ENCODE data around the gene RESP18. TPM values are rescaled to one million over a fixed set of nuclear protein-coding genes. Genes with fewer than 3 reads are reported as not detected.

RESP18 gene
- not detected for total RNA-seq (2021; ENCODE audit: unreplicated experiment)
- not detected in 2 replicates for polyA plus RNA-seq (2012)
- not detected for Bru-seq, nascent RNA
- BruChase-seq, experiment 1, labeled RNA remaining after a 6-hour chase: not detected
- not detected for BruChase-seq, experiment 2, labeled RNA remaining after a 2-hour chase
- long read RNA-seq: 0 reads

- Histone ChIP-seq H3K4me2 (ENCODE audit: low read length) (no peak within 1 kb of the TSS), H3K27ac (ENCODE audit: low read depth, low read length) (no peak within 1 kb of the TSS), H3K9me2 (ENCODE audit: insufficient read depth) (no peaks in the 10 kb centered on the region), H3K4me1 (ENCODE audit: control insufficient read depth in 1 of 2, insufficient read depth in 2 of 2, low read length in 2 of 2) (no peaks in the 10 kb centered on the region), H3K27me3 (ENCODE audit: insufficient read depth, low read length) (peaks cover 8% of the 10 kb centered on the region; the same call in 1 of the 2 replicates), H3K9ac (ENCODE audit: low read length) (no peak within 1 kb of the TSS), H3K36me3 (ENCODE audit: control insufficient read depth in 1 of 2, insufficient read depth in 2 of 2, low read length in 2 of 2) (no peaks in the 10 kb centered on the region), H3K4me3 (replicated peaks in 1 of 2; ENCODE audit: low read depth in 1 of 2, low read length in 2 of 2) (no peak within 1 kb of the TSS), H2AFZ (ENCODE audit: low read depth, low read length, poor library complexity, severe bottlenecking) (no peak within 1 kb of the TSS), H4K20me1 (ENCODE audit: insufficient read depth) (no peaks in the 10 kb centered on the region), H3K9me3 (ENCODE audit: control insufficient read depth in 1 of 2, insufficient read depth in 1 of 2, low read depth in 1 of 2, low read length in 2 of 2) (no peaks in the 10 kb centered on the region), H3K79me2 (ENCODE audit: insufficient read depth, low read length) (no peaks in the 10 kb centered on the region)
- ChIA-PET POLR2A (no interaction called here), CTCF (no interaction called here), RAD21 (ENCODE audit: low non-redundant PET in 1 of 2, low total read pairs in 2 of 2, uncharacterized antibody in 2 of 2, unreplicated experiment in 2 of 2) (no interaction called here)
- intact Hi-C loops (cut with micrococcal nuclease): no loop called here
- no TSS peak for BruUV-seq (replicated peaks)
- TF ChIP-seq POLR2A (IDR thresholded peaks at IDR 0.05; ENCODE audit: borderline replicate concordance, extremely low read depth, insufficient read depth, insufficient read length) (no peak), ZNF274 (IDR thresholded peaks at IDR 0.05; ENCODE audit: low read depth, low read length) (no peak), SIN3A (IDR thresholded peaks at IDR 0.05; ENCODE audit: low read depth) (no peak), SRF (IDR thresholded peaks at IDR 0.05; ENCODE audit: low read depth) (no peak), EZH2phosphoT487 (IDR thresholded peaks at IDR 0.05; ENCODE audit: borderline replicate concordance) (no peak), YY1 (IDR thresholded peaks at IDR 0.05; ENCODE audit: extremely low read depth, insufficient replicate concordance, low read depth, low read length) (no peak), CEBPB (IDR thresholded peaks at IDR 0.05; ENCODE audit: low read depth) (no peak), ZBTB33 (IDR thresholded peaks at IDR 0.05; ENCODE audit: extremely low read depth, insufficient replicate concordance, low read length) (no peak), EGR1 (IDR thresholded peaks at IDR 0.05; ENCODE audit: low read depth) (no peak), ZFX (IDR thresholded peaks at IDR 0.05) (no peak), EZH2 (IDR thresholded peaks at IDR 0.05) (no peak), MAX (IDR thresholded peaks at IDR 0.05) (no peak), POLR2AphosphoS5 (IDR thresholded peaks at IDR 0.05; ENCODE audit: low read depth, low read length) (no peak), RAD21 (IDR thresholded peaks at IDR 0.05; ENCODE audit: low read depth) (no peak), REST (IDR thresholded peaks at IDR 0.05; ENCODE audit: low read depth) (no peak), CBX3 (IDR thresholded peaks at IDR 0.05; ENCODE audit: low read depth) (no peak), FOSL1 (IDR thresholded peaks at IDR 0.05; ENCODE audit: low read depth) (no peak), CTCF (IDR thresholded peaks at IDR 0.05 in 2 of 3, conservative IDR thresholded peaks at IDR 0.05 in 1 of 3; ENCODE audit: borderline replicate concordance in 1 of 3, insufficient read depth in 1 of 3, low read depth in 2 of 3, low read length in 2 of 3) (no peak)
- DNase-seq (ENCODE audit: low read depth, low spot score) (no peak), ATAC-seq (no peak)
Observed at GRCh38 chr2:219332542-219332941, at the start of gene RESP18. Gene RESP18 (minus strand): TSS chr2:219332744.
